WTC11 (cell line): ENCODE measurements around the gene NETO2. TPM values are rescaled to one million over a fixed set of nuclear protein-coding genes. Genes with fewer than 3 reads are reported as not detected.

Experiments used
- ATAC-seq: fragments of 200-7000 bp; cut with Tn5 transposase; 2 replicates; pipeline ENCODE4 v1.10.0; 2021; ENCODE audit warnings: mild to moderate bottlenecking, moderate library complexity
- CTCF ChIA-PET: fragments of 300-600 bp; sonication (Branson Sonifier 250); formaldehyde crosslinking; loops from one replicate; lab custom pipeline; 2021; ENCODE audit warnings: antibody characterized with exemption; lab: Charles Lee
- POLR2A ChIA-PET: fragments of 350-600 bp; sonication (Branson Sonifier 250); formaldehyde crosslinking; loops from one replicate; lab custom pipeline; 2021; ENCODE audit warnings: antibody characterized with exemption; lab: Charles Lee
- DNase-seq: peaks from one replicate; pipeline ENCODE4 v3.0.0; 2021; ENCODE audit warnings: low spot score
- H3K27ac Mint-ChIP-seq: 2 replicates; pipeline ENCODE4 v1.8.0; 2021; ENCODE audit warnings: mixed read lengths
- H3K27me3 Mint-ChIP-seq: 2 replicates; pipeline ENCODE4 v1.8.0; 2021; ENCODE audit warnings: low read depth, mild to moderate bottlenecking, moderate library complexity, mixed read lengths
- H3K36me3 Mint-ChIP-seq: 2 replicates; pipeline ENCODE4 v1.8.0; 2021; ENCODE audit warnings: mixed read lengths
- H3K4me1 Mint-ChIP-seq: 2 replicates; pipeline ENCODE4 v1.8.0; 2022; ENCODE audit warnings: mixed read lengths
- H3K4me3 Mint-ChIP-seq: 2 replicates; pipeline ENCODE4 v1.8.0; 2021; ENCODE audit warnings: mild to moderate bottlenecking, moderate library complexity, mixed read lengths
- H3K9me3 Mint-ChIP-seq: 2 replicates; pipeline ENCODE4 v1.8.0; 2021; ENCODE audit warnings: mixed read lengths
- CREM ChIP-seq: sonication (generic); formaldehyde crosslinking; IDR thresholded peaks from 2 replicates; pipeline ENCODE4 v1.8.1; 2022; ENCODE audit warnings: mild to moderate bottlenecking, missing genetic modification reagents, moderate library complexity
- E2F4 ChIP-seq: sonication (generic); formaldehyde crosslinking; IDR thresholded peaks from 2 replicates; pipeline ENCODE4 v1.8.1; 2022; ENCODE audit warnings: low read depth, mild to moderate bottlenecking, moderate library complexity, missing genetic modification reagents, borderline replicate concordance
- FOXK1 ChIP-seq: sonication (generic); formaldehyde crosslinking; IDR thresholded peaks from 2 replicates; pipeline ENCODE4 v1.8.0; 2022; ENCODE audit warnings: mild to moderate bottlenecking, moderate library complexity, missing genetic modification reagents
- GABPB1 ChIP-seq: sonication (generic); formaldehyde crosslinking; IDR thresholded peaks from 2 replicates; pipeline ENCODE4 v1.8.1; 2023; ENCODE audit warnings: mild to moderate bottlenecking, missing genetic modification reagents
- GRHL2 ChIP-seq: fragments of 250-450 bp; sonication (Bioruptor Pico); IDR thresholded peaks from 2 replicates; pipeline ENCODE4 v1.8.0; 2022; ENCODE audit warnings: mild to moderate bottlenecking, moderate library complexity; ENCODE audit not compliant: insufficient replicate concordance, severe bottlenecking
- GTF2I ChIP-seq: fragments of 250-450 bp; sonication (Bioruptor Pico); conservative IDR thresholded peaks from 2 replicates; pipeline ENCODE4 v1.4.0; 2021; ENCODE audit warnings: mild to moderate bottlenecking
- IRF2 ChIP-seq: sonication (generic); formaldehyde crosslinking; IDR thresholded peaks from 2 replicates; pipeline ENCODE4 v1.8.0; 2022; ENCODE audit warnings: low read depth, missing genetic modification reagents, borderline replicate concordance
- NR2C2 ChIP-seq: sonication (generic); formaldehyde crosslinking; IDR thresholded peaks from 2 replicates; pipeline ENCODE4 v1.8.0; 2022; ENCODE audit warnings: mild to moderate bottlenecking, missing genetic modification reagents
- PRRX2 ChIP-seq: fragments of 250-450 bp; sonication (Bioruptor Pico); IDR thresholded peaks from 2 replicates; pipeline ENCODE4 v1.8.0; 2021; ENCODE audit warnings: mild to moderate bottlenecking
- RORB ChIP-seq: fragments of 250-450 bp; sonication (Bioruptor Pico); IDR thresholded peaks from 2 replicates; pipeline ENCODE4 v1.9.0; 2021; ENCODE audit warnings: mild to moderate bottlenecking
- SMAD4 ChIP-seq: sonication (generic); formaldehyde crosslinking; IDR thresholded peaks from 2 replicates; pipeline ENCODE4 v1.8.0; 2022; ENCODE audit warnings: mild to moderate bottlenecking, missing genetic modification reagents
- SOX15 ChIP-seq: fragments of 250-450 bp; sonication (Bioruptor Pico); IDR thresholded peaks from 2 replicates; pipeline ENCODE4 v1.9.0; 2021; ENCODE audit warnings: mild to moderate bottlenecking
- TCF7 ChIP-seq: sonication (generic); formaldehyde crosslinking; IDR thresholded peaks from 2 replicates; pipeline ENCODE4 v1.8.0; 2022; ENCODE audit warnings: mild to moderate bottlenecking, low read depth, missing genetic modification reagents, moderate library complexity
- TEAD1 ChIP-seq: sonication (generic); formaldehyde crosslinking; IDR thresholded peaks from 2 replicates; pipeline ENCODE4 v1.8.0; 2022; ENCODE audit warnings: mild to moderate bottlenecking, missing genetic modification reagents
- TP53 ChIP-seq: sonication (generic); formaldehyde crosslinking; IDR thresholded peaks from 2 replicates; pipeline ENCODE4 v1.8.1; 2023; ENCODE audit warnings: mild to moderate bottlenecking, missing genetic modification reagents
- ZBTB43 ChIP-seq: sonication (generic); formaldehyde crosslinking; IDR thresholded peaks from 2 replicates; pipeline ENCODE4 v1.8.1; 2023; ENCODE audit warnings: mild to moderate bottlenecking, missing genetic modification reagents
- ZMAT4 ChIP-seq: fragments of 250-450 bp; sonication (Bioruptor Pico); IDR thresholded peaks from 2 replicates; pipeline ENCODE4 v1.9.0; 2021; ENCODE audit warnings: mild to moderate bottlenecking
- ZNF232 ChIP-seq: sonication (generic); formaldehyde crosslinking; IDR thresholded peaks from 2 replicates; pipeline ENCODE4 v1.8.0; 2022; ENCODE audit warnings: mild to moderate bottlenecking, missing genetic modification reagents
- ZNF416 ChIP-seq: fragments of 250-450 bp; sonication (Bioruptor Pico); IDR thresholded peaks from 2 replicates; pipeline ENCODE4 v1.9.0; 2021; ENCODE audit warnings: mild to moderate bottlenecking, inconsistent platforms
- ZNF425 ChIP-seq: fragments of 250-450 bp; sonication (Bioruptor Pico); conservative IDR thresholded peaks from 2 replicates; pipeline ENCODE4 v1.9.0; 2021; ENCODE audit warnings: mild to moderate bottlenecking
- ZNF512 ChIP-seq: sonication (generic); formaldehyde crosslinking; IDR thresholded peaks from 2 replicates; pipeline ENCODE4 v1.8.1; 2022; ENCODE audit warnings: missing genetic modification reagents, borderline replicate concordance
- ZSCAN18 ChIP-seq: fragments of 250-450 bp; sonication (Bioruptor Pico); IDR thresholded peaks from 2 replicates; pipeline ENCODE4 v2.1.2; 2022; ENCODE audit warnings: mild to moderate bottlenecking, moderate library complexity
- total RNA-seq: library from RNA; stranded (reverse); gene quantifications from 3 replicates; pipeline ENCODE4 v1.2.3, GENCODE V29; 2021

NETO2 gene
- total RNA-seq, 1 experiment from 2014 or later: 21.8 TPM

GRCh38 chr16:47046726-47047523, 96.8 kb downstream of the NETO2 start:
- H3K4me3 Mint-ChIP-seq: no peak overlapping the region
- H3K27me3 Mint-ChIP-seq: no peaks in the 10 kb centered on the region
- TF ChIP-seq FOXK1 (CRISPR knock-in tag) (no peak), CREM (CRISPR knock-in tag) (no peak), ZNF232 (CRISPR knock-in tag) (no peak), TCF7 (CRISPR knock-in tag) (no peak), ZMAT4 (CRISPR knock-in tag) (no peak), NR2C2 (no peak), ZSCAN18 (CRISPR knock-in tag) (no peak), TP53 (CRISPR knock-in tag) (no peak), SMAD4 (CRISPR knock-in tag) (no peak), RORB (no peak), ZNF425 (no peak), E2F4 (CRISPR knock-in tag) (no peak)
- TF ChIP-seq, all 79 proteins: peak for 0
- Mint-ChIP-seq H3K9me3 (no peaks in the 10 kb centered on the region), H3K27ac (no peak overlapping the region), H3K4me1 (peaks cover 3% of the 10 kb centered on the region), H3K36me3 (no peaks in the 10 kb centered on the region)
- ATAC-seq (no peak), DNase-seq (no peak)
- ChIA-PET POLR2A (interaction anchor here (0.5 to 1.1 kb wide), 3 partner anchors 13 to 73 kb away, joined by 3 read pairs; no protein-coding TSS in a partner anchor), CTCF (interaction anchor here (0.5 to 4.1 kb wide), 7 partner anchors 9 to 1118 kb away, joined by 3 to 35 read pairs (median 3); no protein-coding TSS in a partner anchor)

GRCh38 chr16:47045459-47045858, 98.3 kb downstream of the NETO2 start:
- no peaks in the 10 kb centered on the region for H3K27me3 Mint-ChIP-seq
- ATAC-seq (no peak), DNase-seq (no peak)
- H3K9me3 Mint-ChIP-seq: no peaks in the 10 kb centered on the region
- peaks cover 3% of the 10 kb centered on the region for H3K4me1 Mint-ChIP-seq
- H3K36me3 Mint-ChIP-seq: no peaks in the 10 kb centered on the region
- H3K27ac Mint-ChIP-seq: no peak overlapping the region
- ChIA-PET CTCF (interaction anchor here (0.6 to 2.5 kb wide), 3 partner anchors 14 to 1120 kb away, joined by 3 to 10 read pairs (median 6); no protein-coding TSS in a partner anchor), POLR2A (no interaction called here)
- no peak overlapping the region for H3K4me3 Mint-ChIP-seq
- TF ChIP-seq SOX15 (no peak), ZSCAN18 (CRISPR knock-in tag) (no peak), ZNF512 (no peak), ZBTB43 (no peak), PRRX2 (CRISPR knock-in tag) (no peak), ZNF416 (CRISPR knock-in tag) (no peak), GABPB1 (CRISPR knock-in tag) (no peak), TEAD1 (no peak), GRHL2 (CRISPR knock-in tag) (no peak), IRF2 (no peak), ZNF425 (no peak), GTF2I (CRISPR knock-in tag) (no peak)
